GM03348 (cell line): Measurements from ENCODE around the gene ZIC1.

Experiments
- DNase-seq: peaks from one replicate; pipeline ENCODE4 v3.0.0; 2012; ENCODE audit warnings: low spot score

The ZIC1 gene

DNA sequence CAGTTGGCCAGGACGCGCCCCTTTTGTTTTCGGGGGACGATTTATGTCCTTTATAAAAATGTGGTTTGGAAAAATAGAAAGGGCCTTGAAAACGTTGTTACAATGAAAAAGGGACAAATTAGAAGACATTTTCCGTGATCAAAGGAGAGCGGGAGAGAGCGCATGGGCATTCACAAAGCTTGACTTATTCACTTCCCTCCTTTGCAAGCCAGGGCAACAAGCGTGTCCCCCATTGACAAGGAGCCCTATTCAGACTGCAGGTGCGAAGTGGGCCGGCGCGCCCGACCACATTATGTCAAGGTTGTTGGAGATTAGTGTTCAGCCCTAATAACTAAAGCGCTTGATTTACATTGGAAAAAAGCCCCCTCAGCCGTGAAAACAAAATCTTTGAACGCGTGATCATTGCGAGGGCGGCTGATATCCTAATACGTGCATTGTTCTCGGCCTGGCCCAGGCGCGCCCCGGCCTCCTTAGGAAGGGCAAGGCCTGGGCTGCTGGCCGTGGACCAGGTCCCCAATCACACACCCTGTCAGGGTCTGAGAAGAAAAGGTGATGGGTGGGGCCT lies 28.7 kb upstream of the ZIC1 start:
- DNase-seq, result no peak

DNA sequence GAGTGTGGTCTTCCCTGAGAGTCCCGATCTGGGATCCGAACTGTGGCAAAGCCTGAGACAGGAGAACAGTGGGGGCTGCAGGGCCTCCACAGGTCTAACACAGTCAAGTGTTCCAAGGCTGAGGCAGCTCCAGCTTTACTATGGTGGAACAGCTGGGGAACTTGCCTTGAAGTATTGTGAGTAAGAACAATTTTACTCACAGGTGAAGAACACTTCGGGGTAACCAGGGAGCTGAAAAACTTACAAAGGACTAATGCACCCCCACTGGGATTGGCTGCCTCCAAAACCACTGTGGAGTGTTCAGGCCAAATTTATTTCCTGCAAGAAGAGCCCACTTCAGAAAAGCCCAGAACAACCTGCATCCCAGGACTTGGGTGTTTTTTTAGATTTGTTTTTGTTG lies 28.2 kb upstream of the ZIC1 start:
- DNase-seq, result no peak

DNA sequence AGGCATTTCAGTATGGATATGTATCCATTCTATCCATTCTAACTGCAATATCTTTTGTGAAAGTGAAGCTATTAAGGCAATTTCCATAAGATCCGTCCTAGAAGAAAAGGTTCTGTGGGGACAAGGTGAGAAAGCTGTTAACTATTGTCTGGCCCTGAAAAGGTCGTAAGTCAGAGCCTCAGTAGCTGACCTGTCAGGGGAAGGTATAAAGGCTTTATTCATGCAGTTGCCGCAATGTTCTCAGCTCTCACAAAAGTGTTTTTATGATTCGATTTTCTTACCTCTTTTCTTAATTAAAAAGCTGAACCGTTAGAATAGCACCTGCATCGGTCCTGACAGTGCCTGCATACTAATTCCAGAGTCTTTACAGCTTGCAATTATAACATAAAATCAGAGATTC lies 27.6 kb upstream of the ZIC1 start:
- no peak for DNase-seq

GRCh38 chr3:147383617-147384016 lies 25.5 kb upstream of the ZIC1 start:
- no peak for DNase-seq

- no peak for DNase-seq
These were observed 24.7 kb upstream of the ZIC1 start for GRCh38 chr3:147384210-147385058.

- no peak for DNase-seq
These were observed 23.8 kb upstream of the ZIC1 start for GRCh38 chr3:147385059-147386012.

DNA sequence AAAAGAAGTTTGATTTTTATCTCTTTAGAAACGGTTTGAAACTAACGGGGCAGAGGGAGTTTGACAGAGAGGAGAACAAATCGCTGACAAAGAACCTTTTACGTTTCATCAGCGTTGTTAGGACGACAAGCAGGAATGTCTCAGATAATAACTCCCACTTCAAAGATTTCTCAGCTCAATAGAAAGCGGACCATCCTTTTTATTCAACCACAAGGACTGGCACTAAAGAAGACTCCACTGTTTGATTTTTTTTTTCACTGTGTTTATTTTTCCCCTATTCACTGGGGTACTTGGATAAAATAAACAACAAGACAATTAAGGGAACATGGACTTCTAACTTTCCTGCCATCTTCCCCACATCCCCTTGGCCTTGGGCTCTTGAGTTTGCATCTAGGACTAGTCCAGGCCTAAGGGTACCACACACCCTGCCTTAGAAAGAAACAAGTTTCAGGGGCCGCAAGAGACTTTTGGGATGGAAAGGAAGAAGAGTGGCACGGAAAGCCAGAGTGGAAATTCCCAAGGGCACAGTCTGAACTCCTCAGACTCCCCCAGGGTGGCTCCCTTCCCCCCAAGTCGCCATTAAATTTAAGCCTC lies 21.8 kb upstream of the ZIC1 start:
- DNase-seq, result no peak

GRCh38 chr3:147387885-147388699 lies 21.1 kb upstream of the ZIC1 start:
- DNase-seq, result no peak

DNA sequence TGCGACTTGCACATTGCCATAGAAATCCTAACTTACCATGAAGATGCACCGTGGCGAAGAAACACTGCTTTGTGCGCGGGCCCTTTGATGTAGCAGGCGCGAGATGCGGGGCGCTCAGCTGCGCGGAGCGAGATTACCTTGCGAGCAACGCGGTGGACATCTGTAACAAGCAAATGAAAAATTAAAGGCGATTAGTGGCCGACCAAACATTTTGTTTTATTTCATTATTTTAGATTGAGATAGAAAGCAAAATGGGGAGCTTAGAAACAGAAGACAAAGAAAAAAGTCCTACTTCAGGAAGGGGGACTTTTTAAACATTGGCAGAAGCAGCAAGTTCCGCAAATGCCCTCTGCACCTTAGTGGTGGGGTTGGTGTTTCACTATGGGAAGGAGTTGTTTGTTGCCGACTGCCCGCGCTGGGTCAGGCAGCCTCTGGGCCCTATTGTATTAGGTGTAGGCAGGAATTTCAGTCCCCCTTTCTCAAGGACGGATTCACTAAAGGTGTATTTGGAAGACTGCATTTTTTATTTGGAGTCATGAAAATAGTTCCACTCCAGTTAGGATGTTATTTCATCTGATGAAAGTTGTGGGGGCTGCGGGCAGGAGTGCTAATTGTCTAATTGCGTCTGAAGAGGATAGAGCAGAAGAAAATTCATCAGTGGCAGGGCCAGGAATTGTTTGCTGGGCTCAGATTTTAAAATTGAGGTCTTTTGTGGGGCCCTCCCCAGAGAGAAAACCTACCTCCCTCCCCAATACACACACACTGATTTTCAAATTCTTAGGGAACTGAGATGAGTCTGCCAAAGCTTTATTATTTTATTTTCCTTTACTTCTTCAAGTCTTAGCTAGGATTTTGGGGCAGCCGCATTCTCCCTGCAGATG lies 20.2 kb upstream of the ZIC1 start:
- DNase-seq, result no peak

DNA sequence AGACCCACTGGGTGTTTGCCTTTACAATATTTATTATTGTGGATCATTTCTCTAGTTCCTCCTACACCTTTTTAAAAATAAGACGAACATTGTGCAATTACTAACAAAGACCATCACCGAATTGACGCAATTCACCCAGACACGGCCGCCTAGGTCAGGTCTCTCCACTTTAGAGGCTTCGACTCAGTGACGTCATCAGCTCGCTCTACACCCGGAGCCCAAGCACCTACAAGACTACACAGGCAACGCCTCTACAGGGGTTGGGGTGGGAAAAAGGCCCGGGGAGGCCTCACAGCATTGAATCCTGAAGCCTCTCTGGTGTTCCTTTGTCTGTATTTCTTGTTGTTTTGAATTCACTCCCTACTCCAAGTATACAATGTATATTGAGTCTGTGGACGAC lies 19.4 kb upstream of the ZIC1 start:
- DNase-seq, result no peak

DNA sequence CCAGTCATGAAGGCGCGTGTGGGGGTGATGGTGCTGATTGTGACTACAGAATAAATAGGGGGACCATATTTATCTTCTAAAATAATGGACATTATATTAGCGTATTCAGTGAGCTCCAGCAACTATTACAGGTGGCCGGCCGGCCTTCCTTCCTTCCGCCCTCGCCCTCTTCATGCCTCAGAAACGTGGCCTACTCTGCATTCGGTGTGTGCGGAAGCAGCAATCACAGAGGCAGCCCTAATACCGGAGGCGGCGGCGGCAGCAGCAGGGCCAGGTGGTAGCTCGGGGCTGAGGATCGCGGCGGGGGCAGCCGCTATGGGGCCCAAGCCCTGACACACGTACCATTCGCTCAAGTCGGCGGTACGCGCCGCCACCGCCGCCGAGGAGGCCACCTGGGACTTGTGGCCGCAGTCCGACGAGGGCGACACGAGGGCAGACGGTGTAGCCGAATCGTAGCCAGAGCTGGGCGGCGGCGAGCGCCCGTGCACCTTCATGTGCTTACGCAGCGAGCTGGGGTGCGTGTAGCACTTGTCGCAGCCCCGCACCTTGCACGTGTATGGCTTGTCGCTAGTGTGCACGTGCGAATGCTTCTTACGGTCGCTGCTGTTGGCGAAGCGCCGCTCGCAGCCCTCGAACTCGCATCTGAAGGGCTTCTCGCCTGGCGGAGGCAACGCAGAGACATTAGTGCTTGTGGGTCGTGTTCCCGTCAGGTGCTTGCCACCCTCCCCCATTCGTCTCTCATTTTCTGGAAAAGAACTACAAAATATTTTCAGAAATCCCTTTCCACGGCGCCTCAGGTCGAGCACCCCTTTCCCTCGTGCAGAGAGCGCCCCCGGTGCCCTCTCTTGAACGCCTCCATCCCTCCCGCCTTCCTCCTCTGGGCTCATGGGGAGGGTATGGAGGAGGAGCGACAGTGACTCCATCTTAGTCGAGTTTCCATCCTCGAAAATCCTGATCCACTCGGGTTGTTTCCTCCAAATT lies 18.3 kb upstream of the ZIC1 start:
- no peak for DNase-seq

DNA sequence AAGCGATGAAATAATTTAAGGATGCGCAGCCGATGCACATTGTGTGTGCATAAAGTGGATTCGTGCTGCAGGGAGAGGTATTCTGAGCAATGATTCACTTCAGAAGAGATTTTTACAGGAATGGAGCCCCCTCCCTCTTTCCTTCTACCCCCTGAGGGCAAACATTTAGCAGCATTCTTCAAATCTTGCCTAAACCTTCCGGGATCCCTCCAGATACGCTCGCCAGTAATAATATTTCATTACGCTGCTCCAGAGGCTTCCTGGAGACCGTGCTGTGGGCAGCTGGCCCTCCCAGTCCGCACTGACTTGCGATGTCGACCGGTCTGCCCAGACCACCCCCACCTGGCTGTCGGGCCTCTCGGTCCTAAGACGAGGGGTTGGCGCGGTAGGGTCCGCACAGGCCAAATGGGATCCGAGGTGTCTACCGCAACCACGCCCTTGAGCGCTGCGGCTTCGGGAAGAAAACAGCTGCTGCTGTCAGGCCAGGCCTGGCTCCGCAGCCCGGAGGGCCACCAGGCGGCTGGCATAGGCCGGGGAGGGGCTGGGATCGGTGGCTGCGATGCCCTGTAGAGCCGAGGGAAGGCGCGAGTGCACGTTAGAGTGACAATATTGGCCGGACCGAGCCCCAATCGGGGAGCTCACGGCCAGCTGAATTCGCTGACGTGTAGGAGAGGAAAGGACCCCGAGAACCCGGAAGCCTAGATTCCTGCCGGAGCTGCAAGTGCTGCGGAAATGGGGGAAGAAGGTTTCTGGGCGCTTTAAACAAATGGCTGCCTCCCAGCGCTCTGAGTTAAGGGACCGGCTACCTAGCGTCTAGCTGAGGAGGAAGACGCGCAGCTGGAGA lies 17.2 kb upstream of the ZIC1 start:
- DNase-seq, result peak; percentile 83

- DNase-seq, result no peak
These were observed 16.6 kb upstream of the ZIC1 start for GRCh38 chr3:147392625-147392946.

DNA sequence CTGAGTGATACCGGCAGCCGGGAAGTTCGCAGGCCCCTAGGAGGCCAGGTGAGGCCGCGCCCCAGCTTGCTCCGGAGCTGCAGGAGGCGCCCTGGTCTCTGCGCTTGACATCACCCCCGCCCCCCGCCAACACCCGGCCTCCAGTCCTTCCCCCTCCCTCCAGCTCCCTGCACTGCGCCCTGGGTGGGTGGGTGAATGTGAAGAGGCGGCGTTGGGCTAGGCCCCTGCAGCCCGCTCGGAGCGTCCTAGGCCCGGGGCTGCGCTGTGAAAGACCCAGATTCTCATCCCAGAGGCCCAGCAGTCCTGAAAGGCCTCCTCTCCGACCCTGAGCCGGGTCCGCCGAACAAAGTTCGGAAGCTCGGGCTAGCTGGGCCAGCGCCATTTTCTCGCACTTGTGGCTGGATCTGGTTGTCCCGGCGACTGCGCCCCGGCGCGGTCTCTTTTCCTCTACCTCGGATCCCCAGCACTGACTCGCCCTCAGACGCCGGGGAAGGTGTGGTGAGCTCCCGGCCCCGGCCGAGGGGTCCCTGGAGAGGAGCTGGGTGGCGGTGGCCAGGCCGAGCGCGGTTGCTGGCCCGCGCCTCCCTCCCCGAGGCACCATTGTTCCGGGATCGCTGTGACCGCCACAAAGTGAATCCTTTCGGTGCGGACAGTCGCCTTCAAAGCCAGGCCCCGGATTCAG lies 15.8 kb upstream of the ZIC1 start:
- peak; percentile 41 for DNase-seq

DNA sequence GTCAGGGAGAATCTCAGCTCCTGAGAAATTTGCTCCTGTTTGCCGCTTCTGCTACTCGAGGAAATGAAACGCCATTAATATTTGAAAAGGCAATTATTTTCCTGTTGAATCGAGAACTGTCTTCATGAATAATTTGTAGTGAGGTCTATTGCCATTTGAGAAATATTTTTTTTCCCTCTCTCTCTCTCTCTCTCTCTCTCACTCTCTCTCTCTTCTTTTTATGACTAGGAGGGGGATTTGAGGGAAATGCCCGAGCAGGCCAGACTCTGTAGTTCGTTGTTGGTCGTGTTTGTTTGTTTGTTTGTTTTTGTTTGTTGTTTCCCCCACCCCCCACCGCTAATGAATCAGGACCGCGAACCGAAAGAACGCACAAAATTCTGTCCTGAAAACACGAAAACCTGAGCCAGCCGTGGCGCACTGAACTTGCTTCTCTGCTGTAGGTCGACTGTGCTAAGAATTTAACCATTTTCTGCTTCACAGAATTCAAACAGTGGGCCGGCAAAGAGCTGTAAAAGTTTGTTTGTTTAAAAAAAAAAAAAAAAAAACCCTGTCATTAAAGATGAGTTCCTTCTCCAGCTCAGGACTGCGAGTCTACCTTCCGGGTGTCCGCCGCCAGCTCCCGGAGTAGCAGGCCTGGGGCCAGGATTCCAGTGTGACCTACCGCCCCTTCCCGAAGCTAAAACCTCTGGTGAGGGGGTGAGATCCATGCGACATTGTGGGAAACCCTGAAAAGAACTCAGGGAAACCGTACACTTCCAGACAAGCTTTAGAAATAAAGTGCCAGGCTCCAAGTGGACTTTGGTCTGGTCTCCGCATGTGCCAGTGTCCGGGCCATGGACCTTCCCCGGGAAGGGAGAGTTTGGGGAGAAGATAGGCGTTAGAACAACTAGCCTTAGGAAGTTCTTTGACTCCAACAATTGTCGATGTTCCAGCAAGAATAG lies 15.0 kb upstream of the ZIC1 start:
- no peak for DNase-seq

GRCh38 chr3:147394884-147395225 lies 14.3 kb upstream of the ZIC1 start:
- DNase-seq, result no peak
